Cardiac muscle cell (in vitro differentiated cells and primary cell): Measurements from ENCODE around the gene STK11IP. TPM values are rescaled to one million over a fixed set of nuclear protein-coding genes. Genes with fewer than 3 reads are reported as not detected.

ENCODE experiments used
- DNase-seq, 2 donors: peaks; one replicate each; pipeline versions ENCODE4 v3.0.0 to v3.0.0-alpha.2; 2010 to 2017; ENCODE audit warnings: low read depth in 1 of 2, low spot score in 1 of 2
- H3K27ac ChIP-seq: fragments of 200-600 bp; sonication (generic); 2 replicates; pipeline ENCODE4 v1.5.1; 2016
- H3K27me3 ChIP-seq: fragments of 200-600 bp; sonication (generic); 2 replicates; pipeline ENCODE4 v1.6.0; 2016; ENCODE audit warnings: control low read depth
- H3K36me3 ChIP-seq: fragments of 200-600 bp; sonication (generic); 2 replicates; pipeline ENCODE4 v1.5.1; 2016; ENCODE audit warnings: control low read depth
- H3K4me1 ChIP-seq: fragments of 200-600 bp; sonication (generic); 2 replicates; pipeline ENCODE4 v1.8.1; 2017; ENCODE audit warnings: low read depth, mild to moderate bottlenecking, mixed run types
- H3K4me3 ChIP-seq: fragments of 200-600 bp; sonication (generic); 2 replicates; pipeline ENCODE4 v1.5.1; 2016; ENCODE audit warnings: mild to moderate bottlenecking
- H3K9me3 ChIP-seq: fragments of 200-600 bp; sonication (generic); 2 replicates; pipeline ENCODE4 v1.5.1; 2017; ENCODE audit warnings: low read depth, mild to moderate bottlenecking, control low read depth
- CTCF ChIP-seq: IDR thresholded peaks from 2 replicates; pipeline ENCODE4 v1.5.1; 2012; ENCODE audit warnings: low read depth, mild to moderate bottlenecking, low read length
- polyA plus RNA-seq: library from polyadenylated mRNA; unstranded; fragments of >200 nt; fragmentation: Nextera tagmentation; extraction: Ambion mirVana; gene quantifications from 2 replicates; pipeline ENCODE4 v1.2.1, GENCODE V29; 2016
- total RNA-seq: library from RNA; depleted of rRNA; stranded (reverse); fragments of >200 nt; gene quantifications from 2 replicates; pipeline ENCODE4 v1.2.3, GENCODE V29; 2016

The STK11IP gene
- total and polyA plus RNA-seq, 2 experiments from 2014 or later, result 22.4 to 24.4 TPM

- Histone ChIP-seq H3K4me3 (peak overlapping the region; percentile 47), H3K9me3 (no peaks in the 10 kb centered on the region), H3K27ac (no peak overlapping the region), H3K36me3 (peaks cover 21% of the 10 kb centered on the region), H3K27me3 (no peaks in the 10 kb centered on the region), H3K4me1 (peaks cover 3% of the 10 kb centered on the region)
- TF ChIP-seq CTCF, result no peak
- no peak for DNase-seq
These were observed 44.6 kb upstream of the STK11IP start for GRCh38 chr2:219553168-219553417.

DNA sequence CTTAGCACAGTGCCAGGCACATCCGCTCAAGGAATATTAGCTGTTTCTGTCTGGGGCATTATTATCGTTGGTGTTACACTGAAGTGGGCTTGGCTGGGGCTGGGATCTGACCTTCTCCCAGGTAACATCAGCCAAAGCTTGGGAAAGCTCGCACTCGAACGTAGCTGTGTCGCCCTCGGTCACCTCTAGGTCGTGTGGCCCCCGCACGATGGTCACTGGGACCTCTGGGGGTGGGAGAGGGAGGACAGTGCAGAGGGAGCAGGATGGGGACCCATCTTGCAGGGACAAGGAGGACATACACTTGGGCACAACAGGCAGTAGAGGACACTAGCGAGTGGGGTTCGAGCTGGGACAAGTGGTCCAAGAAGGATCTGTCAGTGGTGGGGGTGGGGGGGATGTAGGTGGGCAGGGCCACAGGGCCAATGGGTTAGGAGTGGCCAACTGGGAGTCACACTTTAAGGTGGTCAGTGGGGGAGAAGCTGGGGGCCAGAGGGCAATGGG, 44.1 kb upstream of the STK11IP start:
- DNase-seq, result no peak
- Histone ChIP-seq H3K27ac (no peak overlapping the region), H3K4me1 (peaks cover 3% of the 10 kb centered on the region), H3K9me3 (no peaks in the 10 kb centered on the region), H3K27me3 (no peaks in the 10 kb centered on the region), H3K4me3 (no peak overlapping the region), H3K36me3 (peaks cover 21% of the 10 kb centered on the region)
- no peak for TF ChIP-seq CTCF

DNA sequence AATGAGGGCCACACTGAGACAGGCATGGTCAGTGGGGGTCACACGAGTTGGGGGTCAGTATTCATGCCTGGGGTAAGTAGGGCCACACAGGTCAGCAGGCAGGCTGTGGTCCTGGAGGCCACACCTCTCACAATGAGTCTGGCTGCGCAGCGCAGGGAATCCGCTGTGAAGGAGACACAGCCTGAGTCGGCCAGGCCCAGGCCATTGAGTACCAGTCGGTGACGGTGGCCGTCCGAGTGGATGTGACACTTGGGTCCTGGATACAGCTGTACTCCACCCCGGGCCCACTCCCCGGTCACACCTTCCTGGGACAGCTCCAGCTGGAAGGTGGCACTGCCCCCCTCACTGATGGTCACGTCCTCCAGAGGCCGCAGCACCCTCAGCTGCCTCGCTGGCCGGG, 43.3 kb upstream of the STK11IP start:
- H3K4me3 ChIP-seq, result no peak overlapping the region
- no peak overlapping the region for H3K27ac ChIP-seq
- no peak for DNase-seq
- H3K27me3 ChIP-seq, result no peaks in the 10 kb centered on the region
- H3K36me3 ChIP-seq, result peaks cover 28% of the 10 kb centered on the region
- H3K9me3 ChIP-seq, result no peaks in the 10 kb centered on the region
- TF ChIP-seq CTCF, result no peak
- peaks cover 3% of the 10 kb centered on the region for H3K4me1 ChIP-seq

- H3K4me1 ChIP-seq, result peaks cover 3% of the 10 kb centered on the region
- H3K9me3 ChIP-seq, result no peaks in the 10 kb centered on the region
- H3K27me3 ChIP-seq, result no peaks in the 10 kb centered on the region
- no peak overlapping the region for H3K4me3 ChIP-seq
- H3K36me3 ChIP-seq, result peaks cover 29% of the 10 kb centered on the region
- DNase-seq, result no peak
- no peak overlapping the region for H3K27ac ChIP-seq
- no peak for TF ChIP-seq CTCF
These were observed 41.7 kb upstream of the STK11IP start for GRCh38 chr2:219555956-219556355.

- Histone ChIP-seq H3K27ac (no peak overlapping the region), H3K4me1 (peaks cover 3% of the 10 kb centered on the region), H3K27me3 (no peaks in the 10 kb centered on the region), H3K36me3 (peaks cover 29% of the 10 kb centered on the region), H3K9me3 (no peaks in the 10 kb centered on the region), H3K4me3 (no peak overlapping the region)
- no peak for TF ChIP-seq CTCF
- no peak for DNase-seq
These were observed 41.2 kb upstream of the STK11IP start for GRCh38 chr2:219556413-219556812.

- no peak for TF ChIP-seq CTCF
- Histone ChIP-seq H3K9me3 (no peaks in the 10 kb centered on the region), H3K27me3 (no peaks in the 10 kb centered on the region), H3K36me3 (peaks cover 33% of the 10 kb centered on the region), H3K27ac (no peak overlapping the region), H3K4me1 (peaks cover 7% of the 10 kb centered on the region), H3K4me3 (no peak overlapping the region)
- DNase-seq, result no peak
These were observed 40.3 kb upstream of the STK11IP start for GRCh38 chr2:219557320-219557719.
